H1 (cell line): ENCODE measurements around the gene FOXK1.
A peak's percentile ranks its signal among the peaks of the same experiment; 100 is the strongest.

Experiments used
- ATF3 ChIP-seq: IDR thresholded peaks from 2 replicates; pipeline ENCODE4 v1.6.1; 2011; ENCODE audit warnings: low read depth, mild to moderate bottlenecking, low read length; ENCODE audit not compliant: insufficient read depth
- CTCF ChIP-seq, 3 experiments: IDR thresholded peaks; 1 replicate in 2 of 3; 2 replicates in 1 of 3; pipeline versions ENCODE4 v1.5.1 to v1.6.1; 2011; ENCODE audit warnings: low read length in 3 of 3, mild to moderate bottlenecking in 3 of 3, inconsistent platforms in 2 of 3, low read depth in 1 of 3, moderate library complexity in 1 of 3; ENCODE audit not compliant: insufficient read depth in 1 of 3; ENCODE audit errors: control extremely low read depth in 1 of 3
- EZH2 ChIP-seq: fragments of 200-600 bp; sonication (generic); IDR thresholded peaks from 2 replicates; pipeline ENCODE4 v1.7.1; 2012; ENCODE audit warnings: low read depth, mild to moderate bottlenecking, moderate library complexity, low read length, inconsistent platforms; ENCODE audit not compliant: severe bottlenecking
- GABPA ChIP-seq: IDR thresholded peaks from 2 replicates; pipeline ENCODE4 v1.6.1; 2011; ENCODE audit warnings: mild to moderate bottlenecking, low read length, moderate library complexity, borderline replicate concordance; ENCODE audit not compliant: insufficient read depth
- MAX ChIP-seq: IDR thresholded peaks from 2 replicates; pipeline ENCODE4 v1.6.1; 2012; ENCODE audit warnings: inconsistent platforms
- PHF8 ChIP-seq: fragments of 200-600 bp; sonication (generic); conservative IDR thresholded peaks from 2 replicates; pipeline ENCODE4 v1.7.1; 2012; ENCODE audit warnings: low read depth, mild to moderate bottlenecking, inconsistent platforms, low read length, moderate library complexity
- SIX5 ChIP-seq: IDR thresholded peaks from 2 replicates; pipeline ENCODE4 v1.6.1; 2011; ENCODE audit warnings: mild to moderate bottlenecking, low read depth, low read length

- TF ChIP-seq MAX (no peak), PHF8 (no peak), CTCF (IDR thresholded peaks at IDR 0.05; ENCODE audit: control extremely low read depth in 1 of 3, insufficient read depth in 1 of 3, low read depth in 1 of 3, low read length in 3 of 3) (no peak), SIX5 (no peak), ATF3 (no peak), EZH2 (peak; percentile 47), GABPA (no peak)
Observed at GRCh38 chr7:4706384-4707216, 24.5 kb downstream of the FOXK1 start.
